Left ventricle myocardium superior (tissue), 1 donor: ENCODE measurements around the gene SPON1. TPM values are rescaled to one million over a fixed set of nuclear protein-coding genes. Genes with fewer than 3 reads are reported as not detected.

Experiments used
- ATAC-seq: fragments of 200-7000 bp; cut with Tn5 transposase; one replicate; pipeline ENCODE4 v1.9.1; 2020; ENCODE audit warnings: mild to moderate bottlenecking, moderate library complexity
- DNase-seq: peaks from one replicate; pipeline ENCODE4 v3.0.0-alpha.2; 2020
- intact Hi-C: fragments of 100-400 bp; cut with micrococcal nuclease; formaldehyde crosslinking; loops from one replicate; pipeline ENCODE4 v1.11.0; 2022
- total RNA-seq: library from RNA; stranded (reverse); fragmentation: NEBNext Ultra II Directional; extraction: Animal tissue kit (Norgen Biotek cat#: 25700); gene quantifications from one replicate; pipeline ENCODE4 v1.2.1, GENCODE V29; 2021
- donor health status: DM: no; HTN: yes; CAD: no; lungs with severe emphysema.

The SPON1 gene
- total RNA-seq, 1 donor from 2014 or later: 3.4 TPM

- no peak for ATAC-seq
- no peak for DNase-seq
- intact Hi-C loops: no loop called here
Observed at GRCh38 chr11:14315130-14315529, 352.6 kb downstream of the SPON1 start.
